ENCODE data around the gene DYNC1I2.
A peak's percentile ranks its signal among the peaks of the same experiment; 100 is the strongest.

DYNC1I2 gene

GRCh38 chr2:171669121-171669520 lies 18.1 kb upstream of the DYNC1I2 start:
- DNase-seq (ENCODE audit: low read depth), result no peak
- no peak for TF ChIP-seq CTCF (conservative IDR thresholded peaks at IDR 0.05; ENCODE audit: low read depth, low read length)
- H3K4me3 ChIP-seq (ENCODE audit: low read length), result no peak overlapping the region

- TF ChIP-seq CTCF (conservative IDR thresholded peaks at IDR 0.05; ENCODE audit: low read depth, low read length), result no peak
- no peak overlapping the region for H3K4me3 ChIP-seq (ENCODE audit: low read length)
- DNase-seq (ENCODE audit: low read depth), result no peak
These were observed 16.6 kb upstream of the DYNC1I2 start for GRCh38 chr2:171670655-171671054.

- DNase-seq (ENCODE audit: low read depth), result no peak
- no peak for TF ChIP-seq CTCF (conservative IDR thresholded peaks at IDR 0.05; ENCODE audit: low read depth, low read length)
- H3K4me3 ChIP-seq (ENCODE audit: low read length), result no peak overlapping the region
These were observed 15.4 kb upstream of the DYNC1I2 start for GRCh38 chr2:171671867-171672266.

- H3K4me3 ChIP-seq (ENCODE audit: low read length), result no peak overlapping the region
- DNase-seq (ENCODE audit: low read depth), result no peak
- TF ChIP-seq CTCF (conservative IDR thresholded peaks at IDR 0.05; ENCODE audit: low read depth, low read length), result no peak
These were observed 13.4 kb upstream of the DYNC1I2 start for GRCh38 chr2:171673905-171674304.

- no peak for TF ChIP-seq CTCF (conservative IDR thresholded peaks at IDR 0.05; ENCODE audit: low read depth, low read length)
- no peak overlapping the region for H3K4me3 ChIP-seq (ENCODE audit: low read length)
- no peak for DNase-seq (ENCODE audit: low read depth)
These were observed 11.4 kb upstream of the DYNC1I2 start for GRCh38 chr2:171675810-171676345.

- H3K4me3 ChIP-seq (ENCODE audit: low read length), result no peak overlapping the region
- no peak for DNase-seq (ENCODE audit: low read depth)
- TF ChIP-seq CTCF (conservative IDR thresholded peaks at IDR 0.05; ENCODE audit: low read depth, low read length), result no peak
These were observed 8.7 kb upstream of the DYNC1I2 start for GRCh38 chr2:171678619-171679018.

GRCh38 chr2:171688129-171688465 lies 828 bp downstream of the DYNC1I2 start:
- TF ChIP-seq CTCF (conservative IDR thresholded peaks at IDR 0.05; ENCODE audit: low read depth, low read length), result no peak
- no peak for DNase-seq (ENCODE audit: low read depth)
- H3K4me3 ChIP-seq (ENCODE audit: low read length), result peak overlapping the region; percentile 94

All from retinal pigment epithelial cell (primary cell).